Brain microvascular endothelial cell (primary cell): ENCODE data around the gene PRDM16.

ENCODE experiments used
- DNase-seq: peaks from one replicate; pipeline ENCODE4 v3.0.0-alpha.2; 2020
- H3K27ac ChIP-seq: fragments of 250-450 bp; sonication (Bioruptor Pico); 2 replicates; pipeline ENCODE4 v1.5.1; 2020; ENCODE audit warnings: mild to moderate bottlenecking, moderate library complexity
- H3K27me3 ChIP-seq: fragments of 250-450 bp; sonication (Bioruptor Pico); replicated peaks from 2 replicates; pipeline ENCODE4 v1.5.1; 2020; ENCODE audit warnings: mild to moderate bottlenecking
- H3K36me3 ChIP-seq: fragments of 250-450 bp; sonication (Bioruptor Pico); replicated peaks from 2 replicates; pipeline ENCODE4 v1.5.1; 2020; ENCODE audit warnings: mild to moderate bottlenecking
- H3K4me3 ChIP-seq: 2 replicates; pipeline ENCODE4 v1.5.1; 2011; ENCODE audit warnings: low read depth, mild to moderate bottlenecking, control low read depth, low read length, moderate library complexity
- in situ Hi-C: cut with HindIII; loops from 2 replicates; pipeline ENCODE4 v1.10.0; 2017; ENCODE audit warnings: low sequenced_read_pairs, low pct_ligation_motif_present
- TF ChIP-seq, protein P1 (sequence below): IDR thresholded peaks from 2 replicates; pipeline ENCODE4 v1.5.1; 2011; ENCODE audit warnings: low read depth, mild to moderate bottlenecking, moderate library complexity, low read length, control low read depth, inconsistent platforms; ENCODE audit errors: missing control alignments

PRDM16 gene

DNA sequence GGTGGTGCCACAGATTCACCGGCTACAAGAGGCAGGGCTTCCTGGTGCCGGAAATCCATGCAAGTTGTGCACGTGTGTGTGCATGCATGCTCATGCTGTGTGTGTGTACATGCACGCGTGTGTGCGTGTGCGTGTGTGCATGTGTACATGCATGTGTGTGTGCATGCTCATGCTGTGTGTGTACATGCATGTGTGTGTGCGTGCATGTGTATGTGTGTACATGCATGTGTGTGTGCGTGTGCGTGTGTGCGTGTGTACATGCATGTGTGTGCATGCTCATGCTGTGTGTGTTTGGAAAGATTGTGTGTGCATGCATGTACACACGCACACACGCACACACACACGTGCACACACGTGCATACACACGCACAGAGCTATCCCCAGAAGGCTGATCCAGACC is 48.9 kb downstream of the PRDM16 start:
- DNase-seq = no peak
- in situ Hi-C loops = no loop called here
- no peaks in the 10 kb centered on the region for H3K36me3 ChIP-seq
- no peak overlapping the region for H3K27ac ChIP-seq
- H3K27me3 ChIP-seq = no peaks in the 10 kb centered on the region
- H3K4me3 ChIP-seq = no peak overlapping the region
- TF ChIP-seq, protein P1, sequence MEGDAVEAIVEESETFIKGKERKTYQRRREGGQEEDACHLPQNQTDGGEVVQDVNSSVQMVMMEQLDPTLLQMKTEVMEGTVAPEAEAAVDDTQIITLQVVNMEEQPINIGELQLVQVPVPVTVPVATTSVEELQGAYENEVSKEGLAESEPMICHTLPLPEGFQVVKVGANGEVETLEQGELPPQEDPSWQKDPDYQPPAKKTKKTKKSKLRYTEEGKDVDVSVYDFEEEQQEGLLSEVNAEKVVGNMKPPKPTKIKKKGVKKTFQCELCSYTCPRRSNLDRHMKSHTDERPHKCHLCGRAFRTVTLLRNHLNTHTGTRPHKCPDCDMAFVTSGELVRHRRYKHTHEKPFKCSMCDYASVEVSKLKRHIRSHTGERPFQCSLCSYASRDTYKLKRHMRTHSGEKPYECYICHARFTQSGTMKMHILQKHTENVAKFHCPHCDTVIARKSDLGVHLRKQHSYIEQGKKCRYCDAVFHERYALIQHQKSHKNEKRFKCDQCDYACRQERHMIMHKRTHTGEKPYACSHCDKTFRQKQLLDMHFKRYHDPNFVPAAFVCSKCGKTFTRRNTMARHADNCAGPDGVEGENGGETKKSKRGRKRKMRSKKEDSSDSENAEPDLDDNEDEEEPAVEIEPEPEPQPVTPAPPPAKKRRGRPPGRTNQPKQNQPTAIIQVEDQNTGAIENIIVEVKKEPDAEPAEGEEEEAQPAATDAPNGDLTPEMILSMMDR = no peak

DNA sequence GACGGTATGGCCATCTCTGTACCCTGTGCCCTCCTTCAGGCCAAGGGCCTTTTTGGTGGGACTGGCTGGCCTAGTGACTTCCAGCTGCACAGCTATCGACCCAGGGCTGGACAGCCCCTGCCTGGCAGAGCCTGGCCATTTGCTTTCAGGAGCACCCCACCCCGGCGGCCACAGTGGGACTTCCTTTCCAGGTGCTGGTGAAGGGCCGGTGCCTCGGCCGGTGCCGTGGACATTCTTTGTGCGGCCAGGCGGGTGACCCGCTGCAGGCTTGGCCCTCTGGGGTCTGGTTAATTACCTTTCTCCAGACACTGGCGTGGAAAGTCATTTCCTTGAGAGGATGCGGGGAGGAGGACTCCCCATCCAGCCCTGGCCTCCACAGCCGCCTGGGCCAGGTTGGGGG is 50.1 kb downstream of the PRDM16 start:
- Histone ChIP-seq H3K36me3 (no peaks in the 10 kb centered on the region), H3K4me3 (no peak overlapping the region), H3K27me3 (no peaks in the 10 kb centered on the region), H3K27ac (no peak overlapping the region)
- in situ Hi-C loops = no loop called here
- TF ChIP-seq, protein P1 = no peak
- DNase-seq = no peak

- no peak for DNase-seq
- Histone ChIP-seq H3K36me3 (no peaks in the 10 kb centered on the region), H3K27ac (no peak overlapping the region), H3K4me3 (no peak overlapping the region), H3K27me3 (no peaks in the 10 kb centered on the region)
- TF ChIP-seq, protein P1 = peak; percentile 37
- in situ Hi-C loops = no loop called here
Measured at GRCh38 chr1:3119725-3120124, 50.7 kb downstream of the PRDM16 start.

GRCh38 chr1:3120140-3120539 is 51.1 kb downstream of the PRDM16 start:
- Histone ChIP-seq H3K36me3 (no peaks in the 10 kb centered on the region), H3K4me3 (no peak overlapping the region), H3K27ac (no peak overlapping the region), H3K27me3 (no peaks in the 10 kb centered on the region)
- in situ Hi-C loops = no loop called here
- no peak for DNase-seq
- TF ChIP-seq, protein P1 = no peak

- no peak overlapping the region for H3K4me3 ChIP-seq
- no peak for DNase-seq
- no peaks in the 10 kb centered on the region for H3K27me3 ChIP-seq
- TF ChIP-seq, protein P1 = no peak
- in situ Hi-C loops = no loop called here
- no peak overlapping the region for H3K27ac ChIP-seq
- H3K36me3 ChIP-seq = no peaks in the 10 kb centered on the region
Measured at GRCh38 chr1:3120994-3121393, 52.0 kb downstream of the PRDM16 start.

DNA sequence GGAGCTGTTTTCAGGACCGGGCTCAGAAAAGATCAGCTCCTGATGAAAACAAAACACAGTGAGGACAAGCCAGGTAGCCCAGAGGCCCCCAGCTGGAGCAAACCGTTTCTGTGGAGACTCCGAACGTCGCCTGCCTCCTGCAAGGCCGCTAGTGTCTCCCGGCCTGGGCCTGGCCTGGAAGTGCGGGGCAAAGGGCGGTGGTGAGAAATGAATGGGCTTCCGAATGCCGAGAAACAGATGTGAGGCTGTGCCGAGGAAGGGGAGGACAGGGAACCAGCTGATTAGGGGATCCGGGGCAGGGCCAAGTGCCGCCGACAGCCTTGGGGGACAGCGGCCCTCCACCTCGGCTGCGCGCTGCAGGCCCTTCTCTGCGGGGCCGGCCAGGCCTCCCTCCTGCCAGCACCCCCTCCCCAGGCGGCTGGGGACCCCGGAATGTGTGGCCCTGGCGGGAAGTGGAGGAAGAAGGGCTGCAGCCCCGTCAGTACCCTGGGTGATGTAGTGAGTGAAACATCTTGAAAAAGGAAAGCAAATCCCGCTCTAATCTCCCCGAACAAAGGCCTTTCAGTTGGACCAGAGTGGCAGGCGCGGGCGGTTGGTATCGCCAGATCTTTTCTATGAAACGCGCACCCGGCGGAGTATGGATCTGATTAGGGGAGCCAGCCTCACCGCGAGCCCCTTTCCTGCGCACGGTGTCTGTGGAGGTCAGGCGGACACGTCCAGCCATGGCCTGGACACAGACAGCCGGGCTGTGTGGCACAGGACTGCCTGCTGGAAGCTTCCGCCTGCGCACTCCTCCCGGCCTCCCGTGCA is 52.6 kb downstream of the PRDM16 start:
- no peaks in the 10 kb centered on the region for H3K27me3 ChIP-seq

More for the DNA sequence above, 52.6 kb downstream of the PRDM16 start:
- Histone ChIP-seq H3K4me3 (no peak overlapping the region), H3K36me3 (no peaks in the 10 kb centered on the region), H3K27ac (no peak overlapping the region)
- TF ChIP-seq, protein P1 = no peak
- in situ Hi-C loops = no loop called here
- DNase-seq = no peak
